K562 (cell line): ENCODE results near the gene FBXL22. TPM values are rescaled to one million over a fixed set of nuclear protein-coding genes. Genes with fewer than 3 reads are reported as not detected.

ENCODE experiments used
- ATAC-seq: fragments of 200-7000 bp; cut with Tn5 transposase; 3 replicates; pipeline ENCODE4 v1.9.1; 2020; ENCODE audit warnings: moderate library complexity
- BruUV-seq: library from RNA; stranded (reverse); fragments of 400-500 nt; replicated peaks from 2 replicates; lab custom pipeline; 2021; lab: Mats Ljungman, UMichigan
- CTCF ChIA-PET: fragments of 300-600 bp; formaldehyde crosslinking; extraction: SDS; loops from one replicate; lab custom pipeline; 2021; ENCODE audit warnings: low intra/inter-chr PET ratio; lab: Yijun Ruan, JAX
- POLR2A ChIA-PET: fragments of 300-600, 350-650 bp; sonication (Branson Sonifier 250); formaldehyde crosslinking; extraction: SDS; loops from one replicate; lab custom pipeline; 2021; ENCODE audit warnings: antibody characterized with exemption, inconsistent platforms; lab: Yijun Ruan, JAX
- DNase-seq, 4 experiments: peaks; one replicate each; pipeline versions ENCODE4 v3.0.0 to v3.0.0-alpha.2; 2011 to 2018; ENCODE audit warnings: low spot score in 3 of 4, mixed read lengths in 3 of 4; ENCODE audit errors: extremely low read depth in 1 of 4
- FAIRE-seq: peaks from 2 replicates; lab custom pipeline; 2011; peaks lifted over from hg19 to GRCh38; lab: Jason Lieb, UNC
- H2AFZ ChIP-seq: 2 replicates; pipeline ENCODE4 v1.6.0; 2011; ENCODE audit warnings: low read depth, low read length, control low read depth, inconsistent platforms
- H3K27ac ChIP-seq: fragments of 200-600 bp; 3 replicates; pipeline ENCODE4 v1.8.0; 2011; ENCODE audit warnings: low read depth, mild to moderate bottlenecking, control low read depth, inconsistent platforms, low read length, moderate library complexity, mixed read lengths; ENCODE audit errors: extremely low read depth
- H3K27me3 ChIP-seq, 2 experiments: fragments of 300-600 bp in 1 of 2; 2 replicates in 1 of 2; 3 replicates in 1 of 2; pipeline versions ENCODE4 v1.6.0 to v1.8.0; 2011; ENCODE audit warnings: inconsistent platforms in 2 of 2, low read length in 2 of 2, mild to moderate bottlenecking in 1 of 2, mixed read lengths in 1 of 2, moderate library complexity in 1 of 2; ENCODE audit not compliant: control insufficient read depth in 2 of 2, insufficient read depth in 2 of 2
- H3K36me3 ChIP-seq: fragments of 300-600 bp; 3 replicates; pipeline ENCODE4 v1.8.0; 2011; ENCODE audit warnings: mild to moderate bottlenecking, low read length, inconsistent platforms; ENCODE audit not compliant: control insufficient read depth, insufficient read depth
- H3K4me1 ChIP-seq, 2 experiments: fragments of 200-600 bp in 1 of 2; replicated peaks in 1 of 2; 2 replicates in 1 of 2; 3 replicates in 1 of 2; pipeline versions ENCODE4 v1.5.1 to v1.8.0; 2011; ENCODE audit warnings: inconsistent platforms in 2 of 2, low read length in 2 of 2, mild to moderate bottlenecking in 1 of 2, mixed read lengths in 1 of 2, moderate library complexity in 1 of 2; ENCODE audit not compliant: control insufficient read depth in 2 of 2, insufficient read depth in 2 of 2
- H3K4me2 ChIP-seq: 2 replicates; pipeline ENCODE4 v1.6.1; 2011; ENCODE audit warnings: low read length, control low read depth, inconsistent platforms, mixed read lengths; ENCODE audit not compliant: insufficient read depth
- H3K4me3 ChIP-seq: fragments of 200-600 bp; sonication (generic), shearing (Covaris generic); 2 replicates; pipeline ENCODE4 v1.5.1; 2016; ENCODE audit warnings: control low read depth, inconsistent platforms
- H3K79me2 ChIP-seq: fragments of 200-600 bp; 3 replicates; pipeline ENCODE4 v1.8.0; 2011; ENCODE audit warnings: low read length, inconsistent platforms; ENCODE audit not compliant: control insufficient read depth, insufficient read depth
- H3K9ac ChIP-seq, 2 experiments: 2 replicates each; pipeline versions ENCODE4 v1.6.0 to v1.6.1; 2011; ENCODE audit warnings: low read depth in 2 of 2, low read length in 2 of 2, control low read depth in 1 of 2, inconsistent platforms in 1 of 2, mild to moderate bottlenecking in 1 of 2, mixed read lengths in 1 of 2; ENCODE audit not compliant: insufficient read depth in 1 of 2
- H3K9me1 ChIP-seq: one replicate; pipeline ENCODE4 v1.6.0; 2011; ENCODE audit warnings: inconsistent platforms, mild to moderate bottlenecking, low read length, moderate library complexity; ENCODE audit not compliant: control insufficient read depth, insufficient read depth
- H3K9me3 ChIP-seq: replicated peaks from 2 replicates; pipeline ENCODE4 v1.5.1; 2011; ENCODE audit warnings: low read depth, low read length, inconsistent platforms; ENCODE audit not compliant: control insufficient read depth, insufficient read depth
- H4K20me1 ChIP-seq: replicated peaks from 2 replicates; pipeline ENCODE4 v1.6.1; 2011; ENCODE audit warnings: low read length, inconsistent platforms, mixed read lengths; ENCODE audit not compliant: control insufficient read depth, insufficient read depth
- MCM7 ChIP-seq, 2 experiments: fragments of 450-650 bp; IDR thresholded peaks; 2 replicates each; pipeline ENCODE4 v1.6.1; 2016 to 2018
- MEF2D ChIP-seq: conservative IDR thresholded peaks from 2 replicates; pipeline ENCODE4 v1.6.1; 2016; ENCODE audit warnings: low read depth, missing genetic modification characterization, missing compliant biosample characterization
- MXI1 ChIP-seq: IDR thresholded peaks from 2 replicates; pipeline ENCODE4 v1.6.1; 2011; ENCODE audit warnings: low read depth, mild to moderate bottlenecking, improper control_type of control experiment, low read length
- NRF1 ChIP-seq, 2 experiments: fragments of 450-650 bp; IDR thresholded peaks in 1 of 2; conservative IDR thresholded peaks in 1 of 2; 2 replicates each; pipeline ENCODE4 v1.6.1; 2014; ENCODE audit warnings: mild to moderate bottlenecking in 2 of 2
- THRAP3 ChIP-seq: fragments of 450-650 bp; IDR thresholded peaks from 2 replicates; pipeline ENCODE4 v1.6.1; 2016; ENCODE audit warnings: mild to moderate bottlenecking, inconsistent platforms, borderline replicate concordance
- ZBED1 ChIP-seq: IDR thresholded peaks from 2 replicates; pipeline ENCODE4 v1.6.1; 2014
- ZKSCAN3 ChIP-seq: fragments of 250-450 bp; sonication (Bioruptor Pico); IDR thresholded peaks from 2 replicates; pipeline ENCODE4 v1.4.0; 2020
- WGBS: fragments of 100-300 bp; shearing (Covaris generic); methylation state at CpG from one replicate; pipeline ENCODE4 v1.1.6; 2016; ENCODE audit warnings: low coverage, mixed read lengths; ENCODE audit not compliant: insufficient coverage; ENCODE audit errors: missing lambda C conversion rate; 5-methylcytosine and 5-hydroxymethylcytosine counted together
- in situ Hi-C: fragments of 300-500 bp; cut with MboI; formaldehyde crosslinking; loops from 4 replicates; pipeline ENCODE4 v1.15.0; 2018; ENCODE audit warnings: inconsistent platforms, mixed read lengths
- intact Hi-C: fragments of 100-400 bp; cut with micrococcal nuclease; formaldehyde crosslinking; loops from 2 replicates; pipeline ENCODE4 v1.14.2; 2022
- polyA plus RNA-seq, 8 experiments: library from polyadenylated mRNA; depleted of rRNA in 4 of 8; stranded (reverse) in 5 of 8; unstranded in 3 of 8; fragments of >200 nt; fragmentation: Nextera tagmentation in 2 of 8; fragmentation: Illumina TruSeq in 1 of 8; extraction: Ambion mirVana in 2 of 8; extraction: Trizol in 1 of 8; gene quantifications; 2 replicates each; pipeline versions ENCODE4 v1.2.1 to v1.2.3, GENCODE V29; 2011 to 2014; ENCODE audit warnings: inconsistent platforms in 1 of 8, missing spikeins in 1 of 8
- total RNA-seq, 7 experiments: library from RNA; depleted of rRNA in 6 of 7; stranded (reverse); fragments of >200 nt in 6 of 7; fragmentation: Illumina TruSeq in 2 of 7; extraction: Trizol in 2 of 7; gene quantifications; 2 replicates each; pipeline versions ENCODE4 v1.2.1 to v1.2.3, GENCODE V29; 2011 to 2021; ENCODE audit warnings: low replicate concordance in 1 of 7
- TF ChIP-seq, protein P1 (sequence below): IDR thresholded peaks from 3 replicates; pipeline ENCODE4 v1.6.1; 2011; ENCODE audit warnings: borderline replicate concordance, mild to moderate bottlenecking; ENCODE audit not compliant: insufficient read length, insufficient read depth
- TF ChIP-seq, protein P2 (sequence below), 2 experiments: IDR thresholded peaks; 2 replicates each; pipeline ENCODE4 v1.6.1; 2011; ENCODE audit warnings: borderline replicate concordance in 1 of 2, control low read depth in 1 of 2, low read depth in 1 of 2, low read length in 1 of 2, mild to moderate bottlenecking in 1 of 2, mixed read lengths in 1 of 2, moderate library complexity in 1 of 2; ENCODE audit not compliant: insufficient read depth in 1 of 2, insufficient read length in 1 of 2, poor library complexity in 1 of 2, severe bottlenecking in 1 of 2; ENCODE audit errors: extremely low read depth in 1 of 2
- TF ChIP-seq, protein P3 (sequence below), 2 experiments: fragments of 200-800 bp in 1 of 2; sonication (Bioruptor generic) in 1 of 2; sonication (generic) in 1 of 2; formaldehyde crosslinking in 1 of 2; IDR thresholded peaks in 1 of 2; conservative IDR thresholded peaks in 1 of 2; 2 replicates each; pipeline versions ENCODE4 v1.5.0 to v1.6.1; 2016 to 2020; ENCODE audit warnings: missing compliant biosample characterization in 1 of 2, missing genetic modification characterization in 1 of 2, missing genetic modification reagents in 1 of 2

The FBXL22 gene
- total and polyA plus RNA-seq, 9 of the 15 experiments (the other 6 are each of a cell fraction or from before 2014, with no cell fraction given) = not detected

DNA sequence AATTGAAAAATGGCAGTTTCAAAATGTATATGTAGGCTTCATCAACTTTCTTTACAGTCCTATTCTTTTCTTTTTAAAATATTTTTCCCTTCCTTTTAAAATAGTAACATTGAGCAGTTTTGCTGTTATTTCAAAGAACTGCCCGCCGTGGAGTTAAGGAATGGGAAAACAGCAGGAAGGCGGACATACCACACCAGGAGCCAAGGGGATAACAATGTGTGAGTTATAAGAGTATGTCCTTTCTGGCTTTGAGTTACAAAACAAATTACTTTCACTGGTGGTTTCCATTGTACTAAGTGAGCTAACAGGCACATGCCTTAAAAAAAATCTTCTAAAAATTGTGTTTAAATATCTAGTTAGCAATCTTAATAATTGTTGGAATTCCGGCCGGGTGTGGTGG is 37.4 kb upstream of the FBXL22 start:
- POLR2A ChIA-PET = interaction anchor here (1.2 kb wide), 1 partner anchor 17 kb away, joined by 3 read pairs; no protein-coding TSS in a partner anchor
- in situ Hi-C loops = no loop called here
- Histone ChIP-seq H3K4me1 (no peaks in the 10 kb centered on the region), H3K36me3 (peaks cover 83% of the 10 kb centered on the region), H3K4me3 (no peak overlapping the region), H3K9ac (no peak overlapping the region), H3K27me3 (no peaks in the 10 kb centered on the region), H3K4me2 (no peak overlapping the region), H3K9me3 (no peaks in the 10 kb centered on the region), H3K9me1 (no peaks in the 10 kb centered on the region), H3K79me2 (no peaks in the 10 kb centered on the region; the same call in 2 of the 3 replicates), H2AFZ (no peak overlapping the region), H4K20me1 (no peaks in the 10 kb centered on the region), H3K27ac (no peak overlapping the region)
- no peak for TF ChIP-seq THRAP3
- TF ChIP-seq, protein P1, sequence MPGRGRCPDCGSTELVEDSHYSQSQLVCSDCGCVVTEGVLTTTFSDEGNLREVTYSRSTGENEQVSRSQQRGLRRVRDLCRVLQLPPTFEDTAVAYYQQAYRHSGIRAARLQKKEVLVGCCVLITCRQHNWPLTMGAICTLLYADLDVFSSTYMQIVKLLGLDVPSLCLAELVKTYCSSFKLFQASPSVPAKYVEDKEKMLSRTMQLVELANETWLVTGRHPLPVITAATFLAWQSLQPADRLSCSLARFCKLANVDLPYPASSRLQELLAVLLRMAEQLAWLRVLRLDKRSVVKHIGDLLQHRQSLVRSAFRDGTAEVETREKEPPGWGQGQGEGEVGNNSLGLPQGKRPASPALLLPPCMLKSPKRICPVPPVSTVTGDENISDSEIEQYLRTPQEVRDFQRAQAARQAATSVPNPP = no peak
- no peak for TF ChIP-seq MEF2D
- TF ChIP-seq MCM7 (IDR thresholded peaks at IDR 0.05) = no peak
- TF ChIP-seq, protein P2, sequence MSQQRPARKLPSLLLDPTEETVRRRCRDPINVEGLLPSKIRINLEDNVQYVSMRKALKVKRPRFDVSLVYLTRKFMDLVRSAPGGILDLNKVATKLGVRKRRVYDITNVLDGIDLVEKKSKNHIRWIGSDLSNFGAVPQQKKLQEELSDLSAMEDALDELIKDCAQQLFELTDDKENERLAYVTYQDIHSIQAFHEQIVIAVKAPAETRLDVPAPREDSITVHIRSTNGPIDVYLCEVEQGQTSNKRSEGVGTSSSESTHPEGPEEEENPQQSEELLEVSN (IDR thresholded peaks at IDR 0.05; ENCODE audit: borderline replicate concordance in 1 of 2, extremely low read depth in 1 of 2, insufficient read depth in 1 of 2, insufficient read length in 1 of 2, low read depth in 1 of 2, low read length in 1 of 2, poor library complexity in 1 of 2, severe bottlenecking in 1 of 2) = no peak
- TF ChIP-seq, protein P3, sequence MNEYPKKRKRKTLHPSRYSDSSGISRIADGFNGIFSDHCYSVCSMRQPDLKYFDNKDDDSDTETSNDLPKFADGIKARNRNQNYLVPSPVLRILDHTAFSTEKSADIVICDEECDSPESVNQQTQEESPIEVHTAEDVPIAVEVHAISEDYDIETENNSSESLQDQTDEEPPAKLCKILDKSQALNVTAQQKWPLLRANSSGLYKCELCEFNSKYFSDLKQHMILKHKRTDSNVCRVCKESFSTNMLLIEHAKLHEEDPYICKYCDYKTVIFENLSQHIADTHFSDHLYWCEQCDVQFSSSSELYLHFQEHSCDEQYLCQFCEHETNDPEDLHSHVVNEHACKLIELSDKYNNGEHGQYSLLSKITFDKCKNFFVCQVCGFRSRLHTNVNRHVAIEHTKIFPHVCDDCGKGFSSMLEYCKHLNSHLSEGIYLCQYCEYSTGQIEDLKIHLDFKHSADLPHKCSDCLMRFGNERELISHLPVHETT (CRISPR knock-in tag; conservative IDR thresholded peaks at IDR 0.05 in 1 of 2, IDR thresholded peaks at IDR 0.05 in 1 of 2) = no peak
- no peak for TF ChIP-seq ZBED1
- TF ChIP-seq ZKSCAN3 (CRISPR knock-in tag) = no peak
- TF ChIP-seq NRF1 (conservative IDR thresholded peaks at IDR 0.05 in 1 of 2, IDR thresholded peaks at IDR 0.05 in 1 of 2) = no peak
- TF ChIP-seq MXI1 = no peak
- CTCF ChIA-PET = no interaction called here
- WGBS = 98% methylated on average over 5 of the region's 5 CpGs
- no peak for DNase-seq
- BruUV-seq = no TSS peak
- ATAC-seq = no peak
- intact Hi-C loops = loop anchor here (5.0 kb wide), 1 partner anchor 52 kb away; no protein-coding TSS in a partner anchor
- no peak for FAIRE-seq
